Caki2 (cell line): Measurements from ENCODE around the gene RASSF5. TPM values are rescaled to one million over a fixed set of nuclear protein-coding genes. Genes with fewer than 3 reads are reported as not detected.
A peak's percentile ranks its signal among the peaks of the same experiment; 100 is the strongest.
"Not testable (repeated sequence)": the region's sequence is repeated elsewhere in the genome, so short reads cannot be mapped to it uniquely, and the experiment has no call there.

Experiments used
- DNase-seq: peaks from one replicate; pipeline ENCODE4 v3.0.0-alpha.2; 2015; ENCODE audit warnings: low read depth
- in situ Hi-C: cut with HindIII; loops from 2 replicates; pipeline ENCODE4 v1.10.0; 2016; ENCODE audit warnings: low sequenced_read_pairs, low pct_unique_long_range_greater_than_20kb, mixed read lengths
- total RNA-seq: library from RNA; depleted of rRNA; stranded (reverse); fragments of >200 nt; shearing (Covaris generic); gene quantifications from 2 replicates; pipeline ENCODE4 v1.2.3, GENCODE V29; 2014; ENCODE audit warnings: low replicate concordance

The RASSF5 gene
- total RNA-seq, 1 experiment from 2014 or later, result 0.47 TPM

GRCh38 chr1:206472454-206472853, 34.9 kb upstream of the RASSF5 start:
- DNase-seq, result no peak
- in situ Hi-C loops, result no loop called here

- no peak for DNase-seq
- in situ Hi-C loops, result no loop called here
Measured at GRCh38 chr1:206472886-206473285, 34.4 kb upstream of the RASSF5 start.

- no peak for DNase-seq
- in situ Hi-C loops, result no loop called here
Measured at GRCh38 chr1:206476058-206476457, 31.3 kb upstream of the RASSF5 start.

GRCh38 chr1:206476591-206476990, 30.7 kb upstream of the RASSF5 start:
- in situ Hi-C loops, result no loop called here
- no peak for DNase-seq

GRCh38 chr1:206477110-206477509, 30.2 kb upstream of the RASSF5 start:
- DNase-seq, result no peak
- in situ Hi-C loops, result no loop called here

- in situ Hi-C loops, result no loop called here
- no peak for DNase-seq
Measured at GRCh38 chr1:206477581-206478380, 29.6 kb upstream of the RASSF5 start.

GRCh38 chr1:206478746-206479145, 28.6 kb upstream of the RASSF5 start:
- in situ Hi-C loops, result no loop called here
- no peak for DNase-seq

GRCh38 chr1:206479183-206480125, 27.9 kb upstream of the RASSF5 start:
- in situ Hi-C loops, result no loop called here
- peak; percentile 56 for DNase-seq

- DNase-seq, result no peak
- in situ Hi-C loops, result no loop called here
Measured at GRCh38 chr1:206480211-206480610, 27.1 kb upstream of the RASSF5 start.

GRCh38 chr1:206482611-206483010, 24.7 kb upstream of the RASSF5 start:
- in situ Hi-C loops, result no loop called here

GRCh38 chr1:206483864-206484263, 23.5 kb upstream of the RASSF5 start:
- DNase-seq, result not testable (repeated sequence)

More at GRCh38 chr1:206482611-206483010, 24.7 kb upstream of the RASSF5 start:
- no peak for DNase-seq

GRCh38 chr1:206484901-206485300, 22.4 kb upstream of the RASSF5 start:
- in situ Hi-C loops, result no loop called here
- DNase-seq, result no peak

More at GRCh38 chr1:206483864-206484263, 23.5 kb upstream of the RASSF5 start:
- in situ Hi-C loops, result not testable (repeated sequence)

- DNase-seq, result no peak
- in situ Hi-C loops, result no loop called here
Measured at GRCh38 chr1:206486995-206487788, 20.1 kb upstream of the RASSF5 start.

- in situ Hi-C loops, result no loop called here
- DNase-seq, result no peak
Measured at GRCh38 chr1:206487970-206488369, 19.4 kb upstream of the RASSF5 start.

GRCh38 chr1:206488466-206488865, 18.9 kb upstream of the RASSF5 start:
- in situ Hi-C loops, result no loop called here
- DNase-seq, result no peak

- in situ Hi-C loops, result no loop called here
- DNase-seq, result peak; percentile 48
Measured at GRCh38 chr1:206489980-206490770, 17.2 kb upstream of the RASSF5 start.

- DNase-seq, result no peak
- in situ Hi-C loops, result no loop called here
Measured at GRCh38 chr1:206490771-206491405, 16.4 kb upstream of the RASSF5 start.
